C4-2B (cell line): ENCODE data around the gene LRRC41.

ENCODE experiments used
- CTCF ChIP-seq: fragments of 450-650 bp; conservative IDR thresholded peaks from 2 replicates; pipeline ENCODE4 v1.5.1; 2017; ENCODE audit warnings: mild to moderate bottlenecking
- ZFX ChIP-seq: fragments of 450-650 bp; IDR thresholded peaks from 2 replicates; pipeline ENCODE4 v1.6.1; 2017

- no peak for TF ChIP-seq CTCF
- no peak for TF ChIP-seq ZFX
These were observed 12.4 kb upstream of the LRRC41 start for GRCh38 chr1:46315669-46316403.
